DND-41 (cell line): Measurements from ENCODE around the gene CALML6.

Source experiments
- ATAC-seq: fragments of 200-7000 bp; cut with Tn5 transposase; 3 replicates; pipeline ENCODE4 v1.9.1; 2021; ENCODE audit warnings: low read depth; ENCODE audit not compliant: insufficient read depth
- DNase-seq: peaks from one replicate; pipeline ENCODE4 v3.0.0-alpha.2; 2020
- H2AFZ ChIP-seq: 2 replicates; pipeline ENCODE4 v1.6.0; 2012; ENCODE audit warnings: low read depth, low read length
- H3K27ac ChIP-seq: 2 replicates; pipeline ENCODE4 v1.5.1; 2012; ENCODE audit warnings: low read length, inconsistent platforms
- H3K27me3 ChIP-seq: fragments of 200-600 bp; sonication (generic); 2 replicates; pipeline ENCODE4 v1.6.0; 2012; ENCODE audit warnings: low read length, mild to moderate bottlenecking, inconsistent platforms; ENCODE audit not compliant: insufficient read depth, poor library complexity
- H3K36me3 ChIP-seq: 2 replicates; pipeline ENCODE4 v1.5.1; 2012; ENCODE audit warnings: low read length, inconsistent platforms; ENCODE audit not compliant: insufficient read depth
- H3K4me1 ChIP-seq: 2 replicates; pipeline ENCODE4 v1.5.1; 2012; ENCODE audit warnings: mild to moderate bottlenecking, low read length; ENCODE audit not compliant: insufficient read depth
- H3K4me2 ChIP-seq: 2 replicates; pipeline ENCODE4 v1.6.0; 2012; ENCODE audit warnings: mild to moderate bottlenecking, moderate library complexity, low read length, inconsistent platforms; ENCODE audit not compliant: insufficient read depth
- H3K4me3 ChIP-seq, 2 experiments: fragments of 200-600 bp in 1 of 2; shearing (Covaris generic) in 1 of 2; 2 replicates each; pipeline ENCODE4 v1.5.1; 2012 to 2016; ENCODE audit warnings: inconsistent platforms in 2 of 2, low read length in 2 of 2, mild to moderate bottlenecking in 2 of 2, low read depth in 1 of 2, moderate library complexity in 1 of 2
- H3K79me2 ChIP-seq: 2 replicates; pipeline ENCODE4 v1.6.0; 2012; ENCODE audit warnings: low read length, inconsistent platforms; ENCODE audit not compliant: insufficient read depth
- H3K9ac ChIP-seq: 2 replicates; pipeline ENCODE4 v1.6.0; 2012; ENCODE audit warnings: low read depth, mild to moderate bottlenecking, inconsistent platforms, low read length, moderate library complexity
- H3K9me3 ChIP-seq: 2 replicates; pipeline ENCODE4 v1.5.1; 2012; ENCODE audit warnings: low read length, moderate library complexity, mild to moderate bottlenecking, inconsistent platforms; ENCODE audit not compliant: insufficient read depth, severe bottlenecking
- H4K20me1 ChIP-seq: 2 replicates; pipeline ENCODE4 v1.6.0; 2012; ENCODE audit warnings: low read length; ENCODE audit not compliant: insufficient read depth
- EZH2 ChIP-seq: IDR thresholded peaks from 3 replicates; pipeline ENCODE4 v1.6.1; 2012; ENCODE audit warnings: borderline replicate concordance, low read depth, mild to moderate bottlenecking, moderate library complexity, low read length, inconsistent platforms; ENCODE audit not compliant: severe bottlenecking
- TF ChIP-seq, protein P1 (sequence below): IDR thresholded peaks from 2 replicates; pipeline ENCODE4 v1.5.1; 2012; ENCODE audit warnings: borderline replicate concordance, low read length, moderate library complexity, mild to moderate bottlenecking; ENCODE audit not compliant: poor library complexity, severe bottlenecking; ENCODE audit errors: extremely low read depth

The CALML6 gene

DNA sequence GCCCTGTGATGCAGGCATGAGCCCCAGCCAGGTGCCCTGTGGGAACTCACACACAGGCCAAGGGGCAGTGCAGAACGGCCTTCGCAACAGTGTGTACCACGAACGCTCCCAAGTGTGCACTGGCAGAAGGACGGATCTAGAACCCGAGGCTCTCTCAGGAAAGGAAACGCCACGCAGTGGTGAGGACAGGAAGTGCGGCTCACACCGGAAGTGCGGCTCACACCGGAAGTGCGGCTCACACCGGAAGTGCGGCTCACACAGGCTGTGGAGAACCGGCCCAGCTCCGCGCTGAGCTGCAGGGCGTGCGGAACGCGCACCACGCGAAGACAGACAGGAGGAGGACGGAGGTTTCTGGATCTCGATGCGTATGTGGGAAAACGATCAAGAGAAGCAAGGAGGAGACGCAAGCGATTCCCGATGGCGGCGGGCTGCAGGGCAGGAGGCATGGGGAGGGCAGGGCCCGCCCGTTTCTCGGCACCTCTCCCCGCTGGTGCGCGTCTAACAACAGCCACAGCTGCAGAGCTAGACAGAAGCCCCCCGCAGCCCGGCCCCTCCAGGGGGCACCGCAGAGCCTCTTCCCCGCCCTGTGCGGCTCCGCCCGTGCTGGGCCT, 39.9 kb downstream of the CALML6 start:
- no peaks in the 10 kb centered on the region for H3K27me3 ChIP-seq
- H3K9me3 ChIP-seq: no peaks in the 10 kb centered on the region
- no peak overlapping the region for H3K27ac ChIP-seq
- H3K79me2 ChIP-seq: no peaks in the 10 kb centered on the region
- peaks cover 3% of the 10 kb centered on the region; the same call in 1 of the 2 replicates for H4K20me1 ChIP-seq
- H3K9ac ChIP-seq: no peak overlapping the region
- H3K36me3 ChIP-seq: no peaks in the 10 kb centered on the region
- peak; percentile 27; the same call in 1 of the 3 replicates for ATAC-seq
- no peak for DNase-seq
- H3K4me2 ChIP-seq: no peak overlapping the region
- TF ChIP-seq EZH2: no peak
- TF ChIP-seq, protein P1, sequence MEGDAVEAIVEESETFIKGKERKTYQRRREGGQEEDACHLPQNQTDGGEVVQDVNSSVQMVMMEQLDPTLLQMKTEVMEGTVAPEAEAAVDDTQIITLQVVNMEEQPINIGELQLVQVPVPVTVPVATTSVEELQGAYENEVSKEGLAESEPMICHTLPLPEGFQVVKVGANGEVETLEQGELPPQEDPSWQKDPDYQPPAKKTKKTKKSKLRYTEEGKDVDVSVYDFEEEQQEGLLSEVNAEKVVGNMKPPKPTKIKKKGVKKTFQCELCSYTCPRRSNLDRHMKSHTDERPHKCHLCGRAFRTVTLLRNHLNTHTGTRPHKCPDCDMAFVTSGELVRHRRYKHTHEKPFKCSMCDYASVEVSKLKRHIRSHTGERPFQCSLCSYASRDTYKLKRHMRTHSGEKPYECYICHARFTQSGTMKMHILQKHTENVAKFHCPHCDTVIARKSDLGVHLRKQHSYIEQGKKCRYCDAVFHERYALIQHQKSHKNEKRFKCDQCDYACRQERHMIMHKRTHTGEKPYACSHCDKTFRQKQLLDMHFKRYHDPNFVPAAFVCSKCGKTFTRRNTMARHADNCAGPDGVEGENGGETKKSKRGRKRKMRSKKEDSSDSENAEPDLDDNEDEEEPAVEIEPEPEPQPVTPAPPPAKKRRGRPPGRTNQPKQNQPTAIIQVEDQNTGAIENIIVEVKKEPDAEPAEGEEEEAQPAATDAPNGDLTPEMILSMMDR: peak; percentile 35
- no peak overlapping the region for H3K4me3 ChIP-seq
- no peaks in the 10 kb centered on the region for H3K4me1 ChIP-seq
- no peak overlapping the region for H2AFZ ChIP-seq

DNA sequence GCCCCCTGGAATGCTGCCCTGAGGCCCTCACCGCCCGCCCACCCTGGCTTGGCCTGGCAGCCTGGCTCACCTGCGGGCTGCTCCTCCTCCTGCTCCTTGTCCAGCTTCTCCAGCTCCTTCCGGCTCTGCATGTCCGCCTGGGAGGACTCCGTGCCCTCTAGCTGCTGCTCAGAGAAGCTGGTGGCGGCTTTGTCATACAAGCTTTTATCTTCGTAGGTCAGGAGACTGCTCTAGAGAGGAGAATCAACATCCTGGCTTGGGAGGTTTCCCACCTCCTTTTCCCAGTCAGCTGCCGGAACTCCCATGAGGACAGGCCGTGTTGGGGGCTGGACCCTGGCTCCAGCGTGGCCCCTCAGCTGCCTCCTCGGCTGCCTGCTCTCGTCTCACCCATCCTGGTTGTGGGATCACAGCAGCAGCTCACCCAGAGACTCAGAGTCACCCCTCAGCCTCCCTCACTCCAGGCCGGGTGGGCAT, 40.6 kb downstream of the CALML6 start:
- DNase-seq (no peak), ATAC-seq (no peak)
- H3K27me3 ChIP-seq: no peaks in the 10 kb centered on the region
- H3K79me2 ChIP-seq: no peaks in the 10 kb centered on the region
- no peak overlapping the region for H3K27ac ChIP-seq
- no peaks in the 10 kb centered on the region for H3K9me3 ChIP-seq
- H3K36me3 ChIP-seq: no peaks in the 10 kb centered on the region
- no peak overlapping the region for H3K4me2 ChIP-seq
- TF ChIP-seq EZH2: no peak
- TF ChIP-seq, protein P1: no peak
- H2AFZ ChIP-seq: no peak overlapping the region
- no peak overlapping the region for H3K9ac ChIP-seq
- H3K4me1 ChIP-seq: no peaks in the 10 kb centered on the region
- peaks cover 5% of the 10 kb centered on the region; the same call in 1 of the 2 replicates for H4K20me1 ChIP-seq
- no peak overlapping the region for H3K4me3 ChIP-seq

DNA sequence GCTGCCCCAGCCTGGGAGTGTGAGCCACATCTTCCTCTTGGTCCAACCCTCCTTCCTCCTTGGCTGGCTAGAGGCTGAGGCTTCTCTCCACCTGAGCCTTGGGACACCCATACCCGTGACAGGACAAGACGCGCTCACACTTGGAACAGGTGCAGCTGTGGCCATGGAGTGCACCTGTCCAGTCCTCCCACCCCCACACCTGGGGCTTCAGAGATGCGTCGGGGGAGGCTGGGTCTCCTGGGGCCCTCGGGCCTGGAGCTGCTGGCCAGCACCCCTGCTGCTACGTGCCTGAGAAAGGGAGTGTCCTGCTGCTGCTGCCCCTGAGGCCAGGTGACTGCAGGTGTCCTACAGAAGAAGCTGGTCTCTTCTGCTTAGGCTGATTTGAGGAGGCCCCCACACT, 41.0 kb downstream of the CALML6 start:
- peaks cover 5% of the 10 kb centered on the region; the same call in 1 of the 2 replicates for H4K20me1 ChIP-seq
- no peak for TF ChIP-seq EZH2
- TF ChIP-seq, protein P1: no peak
- ATAC-seq: no peak

More for the DNA sequence above, 41.0 kb downstream of the CALML6 start:
- Histone ChIP-seq H2AFZ (no peak overlapping the region), H3K36me3 (no peaks in the 10 kb centered on the region), H3K27ac (no peak overlapping the region), H3K9me3 (no peaks in the 10 kb centered on the region), H3K4me1 (no peaks in the 10 kb centered on the region), H3K9ac (no peak overlapping the region), H3K27me3 (no peaks in the 10 kb centered on the region), H3K79me2 (no peaks in the 10 kb centered on the region), H3K4me2 (no peak overlapping the region), H3K4me3 (no peak overlapping the region)
- DNase-seq: no peak
